Activated naive CD8-positive, alpha-beta T cell (primary cell): ENCODE data around the gene AGTRAP.

Experiments used
- H3K27ac Mint-ChIP-seq: one replicate; pipeline ENCODE4 v1.8.0; 2021; ENCODE audit warnings: mixed read lengths
- H3K27me3 Mint-ChIP-seq: one replicate; pipeline ENCODE4 v1.8.0; 2021; ENCODE audit warnings: mixed read lengths
- H3K36me3 Mint-ChIP-seq: one replicate; pipeline ENCODE4 v1.8.0; 2021; ENCODE audit warnings: mixed read lengths
- H3K4me1 Mint-ChIP-seq: one replicate; pipeline ENCODE4 v1.8.0; 2021; ENCODE audit warnings: low read depth, mixed read lengths
- H3K4me3 Mint-ChIP-seq: one replicate; pipeline ENCODE4 v1.8.0; 2021; ENCODE audit warnings: mild to moderate bottlenecking, mixed read lengths
- H3K9me3 Mint-ChIP-seq: one replicate; pipeline ENCODE4 v1.8.0; 2021; ENCODE audit warnings: low read depth, mixed read lengths

AGTRAP gene

DNA sequence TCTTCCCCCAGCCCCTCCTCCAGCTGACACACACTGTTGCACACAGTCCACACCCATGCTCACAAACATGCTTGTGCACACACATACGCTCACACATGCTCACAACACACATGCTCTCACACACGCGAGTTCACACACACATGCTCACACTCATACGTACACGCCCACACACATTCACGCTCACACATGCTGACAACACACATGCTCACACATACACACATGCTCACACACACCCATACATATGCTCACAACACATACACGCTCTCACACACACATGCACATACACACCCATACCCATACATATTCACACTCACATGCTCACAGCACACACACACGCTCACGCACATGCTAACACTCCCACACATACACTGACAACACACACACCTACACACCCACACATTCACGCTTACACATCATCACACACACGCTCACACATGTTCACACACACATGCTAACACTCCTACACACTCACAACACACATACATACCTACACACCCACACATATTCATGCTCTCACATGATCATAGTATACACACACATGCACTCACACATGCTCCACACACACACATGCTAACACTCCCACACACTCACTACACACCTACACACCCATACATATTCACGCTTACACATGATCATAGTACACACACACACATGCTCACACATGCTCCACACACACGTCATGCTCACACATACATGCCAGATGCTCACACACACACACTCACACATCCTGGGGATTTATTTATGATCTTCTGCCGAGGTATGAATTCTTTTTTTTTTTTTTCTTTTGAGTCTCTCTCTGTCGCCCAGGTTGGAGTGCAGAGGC, 33.7 kb upstream of the AGTRAP start:
- Mint-ChIP-seq H3K27me3 (peaks cover 7% of the 10 kb centered on the region), H3K9me3 (no peaks in the 10 kb centered on the region), H3K4me3 (no peak overlapping the region), H3K36me3 (no peaks in the 10 kb centered on the region), H3K27ac (no peak overlapping the region), H3K4me1 (peaks cover 2% of the 10 kb centered on the region)

GRCh38 chr1:11703357-11704193, 32.4 kb upstream of the AGTRAP start:
- Mint-ChIP-seq H3K27ac (no peak overlapping the region), H3K36me3 (no peaks in the 10 kb centered on the region), H3K4me3 (no peak overlapping the region), H3K9me3 (no peaks in the 10 kb centered on the region), H3K27me3 (peaks cover 7% of the 10 kb centered on the region), H3K4me1 (peaks cover 2% of the 10 kb centered on the region)

GRCh38 chr1:11704194-11704529, 31.8 kb upstream of the AGTRAP start:
- Mint-ChIP-seq H3K36me3 (no peaks in the 10 kb centered on the region), H3K9me3 (no peaks in the 10 kb centered on the region), H3K27me3 (peaks cover 6% of the 10 kb centered on the region), H3K4me1 (peaks cover 2% of the 10 kb centered on the region), H3K27ac (no peak overlapping the region), H3K4me3 (no peak overlapping the region)

GRCh38 chr1:11704691-11705475, 31.1 kb upstream of the AGTRAP start:
- Mint-ChIP-seq H3K9me3 (no peaks in the 10 kb centered on the region), H3K4me3 (no peak overlapping the region), H3K36me3 (no peaks in the 10 kb centered on the region), H3K4me1 (peaks cover 2% of the 10 kb centered on the region), H3K27ac (no peak overlapping the region), H3K27me3 (peaks cover 5% of the 10 kb centered on the region)

DNA sequence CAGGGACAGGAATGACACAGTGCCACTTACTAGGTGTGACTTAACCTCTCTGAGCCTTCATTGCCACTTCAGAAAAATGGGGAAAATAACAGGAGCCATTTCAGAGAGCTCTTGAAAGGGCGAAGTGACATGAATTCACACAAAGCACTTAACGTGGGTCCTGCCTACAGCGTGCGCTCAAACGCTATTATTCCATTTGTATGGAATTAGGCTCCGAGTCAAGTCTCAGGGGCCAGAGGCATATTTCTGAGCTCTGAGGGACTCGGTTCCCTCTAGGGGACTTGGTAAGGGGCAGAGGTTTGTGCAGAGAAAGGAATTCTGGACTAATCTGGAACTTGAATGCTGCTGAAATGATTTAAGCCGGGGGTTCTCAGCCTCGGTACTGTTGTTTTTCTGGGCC, 30.3 kb upstream of the AGTRAP start:
- no peak overlapping the region for H3K27ac Mint-ChIP-seq
- H3K4me1 Mint-ChIP-seq, result peaks cover 2% of the 10 kb centered on the region
- peaks cover 5% of the 10 kb centered on the region for H3K27me3 Mint-ChIP-seq
- H3K9me3 Mint-ChIP-seq, result no peaks in the 10 kb centered on the region
- no peaks in the 10 kb centered on the region for H3K36me3 Mint-ChIP-seq
- no peak overlapping the region for H3K4me3 Mint-ChIP-seq

DNA sequence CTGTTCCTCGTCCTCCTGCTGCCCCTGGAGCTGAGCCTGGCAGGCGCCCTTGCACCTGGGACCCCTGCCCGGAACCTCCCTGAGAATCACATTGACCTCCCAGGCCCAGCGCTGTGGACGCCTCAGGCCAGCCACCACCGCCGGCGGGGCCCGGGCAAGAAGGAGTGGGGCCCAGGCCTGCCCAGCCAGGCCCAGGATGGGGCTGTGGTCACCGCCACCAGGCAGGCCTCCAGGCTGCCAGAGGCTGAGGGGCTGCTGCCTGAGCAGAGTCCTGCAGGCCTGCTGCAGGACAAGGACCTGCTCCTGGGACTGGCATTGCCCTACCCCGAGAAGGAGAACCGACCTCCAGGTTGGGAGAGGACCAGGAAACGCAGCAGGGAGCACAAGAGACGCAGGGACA, 29.6 kb upstream of the AGTRAP start:
- H3K36me3 Mint-ChIP-seq, result no peaks in the 10 kb centered on the region
- H3K27me3 Mint-ChIP-seq, result peaks cover 5% of the 10 kb centered on the region
- H3K27ac Mint-ChIP-seq, result no peak overlapping the region
- peaks cover 2% of the 10 kb centered on the region for H3K4me1 Mint-ChIP-seq
- no peak overlapping the region for H3K4me3 Mint-ChIP-seq
- H3K9me3 Mint-ChIP-seq, result no peaks in the 10 kb centered on the region

DNA sequence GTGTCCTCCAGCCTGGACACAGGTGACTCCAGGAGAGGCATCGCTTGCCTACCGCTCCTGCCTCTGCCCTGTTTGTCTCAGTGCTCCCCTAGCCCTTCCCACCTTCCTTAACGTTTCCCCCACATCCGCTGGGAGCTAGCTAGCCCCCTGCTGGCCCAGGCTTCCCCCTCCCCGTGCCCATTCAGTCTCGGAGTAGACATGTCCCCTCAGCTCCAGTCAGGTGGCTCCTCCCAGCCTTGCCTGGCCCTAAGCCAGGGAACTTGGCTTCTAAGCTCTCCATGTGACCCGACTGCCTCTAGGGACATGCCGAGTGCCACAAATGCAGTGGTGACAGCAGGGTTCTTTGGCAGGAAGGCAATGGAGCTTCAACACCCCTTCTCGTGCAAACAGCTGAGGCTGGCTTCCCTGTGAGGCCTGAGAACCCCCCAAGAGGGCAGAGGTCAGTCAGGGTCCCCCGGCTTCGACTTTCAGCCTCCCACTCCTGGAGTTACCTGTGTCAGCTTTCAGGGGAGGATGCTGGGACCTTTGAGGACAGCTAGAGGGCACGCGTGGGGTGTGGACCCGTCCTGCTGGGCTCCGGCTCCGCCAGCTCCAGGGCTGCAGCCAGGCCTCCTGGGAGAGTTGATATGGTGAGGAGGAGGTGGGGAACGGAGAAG, 28.2 kb upstream of the AGTRAP start:
- H3K36me3 Mint-ChIP-seq, result no peaks in the 10 kb centered on the region
- H3K4me3 Mint-ChIP-seq, result no peak overlapping the region
- no peaks in the 10 kb centered on the region for H3K9me3 Mint-ChIP-seq
- H3K4me1 Mint-ChIP-seq, result peaks cover 2% of the 10 kb centered on the region
- H3K27ac Mint-ChIP-seq, result no peak overlapping the region
- H3K27me3 Mint-ChIP-seq, result peaks cover 5% of the 10 kb centered on the region

- H3K36me3 Mint-ChIP-seq, result no peaks in the 10 kb centered on the region
- no peaks in the 10 kb centered on the region for H3K4me1 Mint-ChIP-seq
- peaks cover 2% of the 10 kb centered on the region for H3K27me3 Mint-ChIP-seq
- H3K9me3 Mint-ChIP-seq, result no peaks in the 10 kb centered on the region
- H3K27ac Mint-ChIP-seq, result no peak overlapping the region
- no peak overlapping the region for H3K4me3 Mint-ChIP-seq
Observed at GRCh38 chr1:11708554-11709350, 27.2 kb upstream of the AGTRAP start.

GRCh38 chr1:11711490-11711889, 24.4 kb upstream of the AGTRAP start:
- no peaks in the 10 kb centered on the region for H3K4me1 Mint-ChIP-seq
- no peak overlapping the region for H3K4me3 Mint-ChIP-seq
- no peak overlapping the region for H3K27ac Mint-ChIP-seq
- no peaks in the 10 kb centered on the region for H3K9me3 Mint-ChIP-seq
- no peaks in the 10 kb centered on the region for H3K36me3 Mint-ChIP-seq
- no peaks in the 10 kb centered on the region for H3K27me3 Mint-ChIP-seq

GRCh38 chr1:11712285-11712684, 23.7 kb upstream of the AGTRAP start:
- Mint-ChIP-seq H3K4me1 (no peaks in the 10 kb centered on the region), H3K4me3 (no peak overlapping the region), H3K36me3 (no peaks in the 10 kb centered on the region), H3K9me3 (no peaks in the 10 kb centered on the region), H3K27me3 (no peaks in the 10 kb centered on the region), H3K27ac (no peak overlapping the region)

- no peak overlapping the region for H3K27ac Mint-ChIP-seq
- no peak overlapping the region for H3K4me3 Mint-ChIP-seq
- H3K27me3 Mint-ChIP-seq, result no peaks in the 10 kb centered on the region
- no peaks in the 10 kb centered on the region for H3K4me1 Mint-ChIP-seq
- no peaks in the 10 kb centered on the region for H3K9me3 Mint-ChIP-seq
- H3K36me3 Mint-ChIP-seq, result no peaks in the 10 kb centered on the region
Observed at GRCh38 chr1:11713095-11713494, 22.8 kb upstream of the AGTRAP start.

GRCh38 chr1:11714831-11715575, 20.9 kb upstream of the AGTRAP start:
- H3K9me3 Mint-ChIP-seq, result no peaks in the 10 kb centered on the region
- no peak overlapping the region for H3K4me3 Mint-ChIP-seq
- H3K27ac Mint-ChIP-seq, result no peak overlapping the region
- H3K27me3 Mint-ChIP-seq, result no peaks in the 10 kb centered on the region
- H3K36me3 Mint-ChIP-seq, result no peaks in the 10 kb centered on the region
- H3K4me1 Mint-ChIP-seq, result peaks cover 12% of the 10 kb centered on the region

GRCh38 chr1:11719313-11720032, 16.5 kb upstream of the AGTRAP start:
- no peaks in the 10 kb centered on the region for H3K36me3 Mint-ChIP-seq
- H3K27me3 Mint-ChIP-seq, result no peaks in the 10 kb centered on the region
- no peaks in the 10 kb centered on the region for H3K9me3 Mint-ChIP-seq
- H3K4me3 Mint-ChIP-seq, result peak overlapping the region; percentile 82
- peaks cover 13% of the 10 kb centered on the region for H3K4me1 Mint-ChIP-seq
- peak overlapping the region; percentile 93 for H3K27ac Mint-ChIP-seq
